AML-193 (cell line): ENCODE measurements around the gene GNPTAB.
"Not testable (repeated sequence)": the region's sequence is repeated elsewhere in the genome, so short reads cannot be mapped to it uniquely, and the experiment has no call there.

Experiments
- DNase-seq, 2 experiments: peaks; one replicate each; lab custom pipeline; 2025; lab: John Stamatoyannopoulos, UW

The GNPTAB gene

DNA sequence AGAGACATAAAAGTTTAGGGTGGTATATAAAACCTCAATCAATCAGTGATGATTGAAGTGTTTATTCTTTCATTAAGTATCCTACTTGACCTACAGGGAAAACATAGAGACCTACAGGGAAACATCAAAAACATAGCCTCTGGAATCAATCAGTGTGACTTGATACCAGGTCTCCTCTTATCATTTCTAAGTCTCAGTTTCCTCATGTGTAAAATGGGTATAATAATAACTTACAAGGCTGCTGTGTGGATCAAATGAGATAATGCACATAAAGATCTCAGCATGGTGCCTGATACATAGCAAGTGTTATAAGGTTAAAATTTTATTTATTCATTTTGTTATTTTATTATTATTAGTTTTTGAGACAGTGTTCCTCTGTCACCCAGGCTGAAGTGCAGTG lies 22.2 kb upstream of the GNPTAB start:
- DNase-seq, result no peak

DNA sequence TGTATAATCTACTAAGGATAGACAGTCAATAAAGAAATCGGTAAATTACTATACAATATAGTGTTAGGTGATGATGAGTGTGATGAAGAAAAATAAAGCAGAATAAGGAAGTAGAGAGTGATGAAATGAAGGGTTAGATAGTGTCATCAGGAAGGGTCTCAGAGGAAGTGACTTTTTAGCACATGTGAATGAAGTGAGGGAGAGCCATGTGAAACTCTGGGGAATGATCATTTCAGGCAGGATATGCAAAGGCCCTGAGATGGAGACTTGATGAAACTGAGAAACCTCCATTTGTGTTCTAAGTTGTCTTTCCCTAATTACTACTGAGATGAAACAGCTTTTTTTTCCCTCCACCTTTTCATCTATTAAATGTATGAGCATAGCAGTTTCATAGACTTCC lies 19.4 kb upstream of the GNPTAB start:
- DNase-seq, result peak; percentile 69 to 74

DNA sequence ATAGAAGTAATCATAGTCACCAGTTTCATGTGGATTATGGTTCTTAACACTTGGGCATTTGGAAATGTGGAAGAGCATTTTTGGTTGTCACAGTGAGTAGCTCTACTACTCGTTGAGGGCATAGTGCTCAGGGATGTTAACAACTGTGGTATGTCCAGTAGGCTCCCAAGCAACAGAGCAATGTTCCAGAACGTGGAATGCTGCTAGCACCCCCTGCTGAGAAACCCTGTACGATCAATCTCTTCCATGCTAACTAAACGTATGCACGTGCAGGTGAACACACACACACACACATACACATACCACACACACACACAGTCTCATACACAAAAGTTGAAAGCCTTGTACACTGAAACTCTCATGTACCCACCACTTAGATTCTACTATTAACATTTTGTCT lies 16.6 kb upstream of the GNPTAB start:
- no peak for DNase-seq

DNA sequence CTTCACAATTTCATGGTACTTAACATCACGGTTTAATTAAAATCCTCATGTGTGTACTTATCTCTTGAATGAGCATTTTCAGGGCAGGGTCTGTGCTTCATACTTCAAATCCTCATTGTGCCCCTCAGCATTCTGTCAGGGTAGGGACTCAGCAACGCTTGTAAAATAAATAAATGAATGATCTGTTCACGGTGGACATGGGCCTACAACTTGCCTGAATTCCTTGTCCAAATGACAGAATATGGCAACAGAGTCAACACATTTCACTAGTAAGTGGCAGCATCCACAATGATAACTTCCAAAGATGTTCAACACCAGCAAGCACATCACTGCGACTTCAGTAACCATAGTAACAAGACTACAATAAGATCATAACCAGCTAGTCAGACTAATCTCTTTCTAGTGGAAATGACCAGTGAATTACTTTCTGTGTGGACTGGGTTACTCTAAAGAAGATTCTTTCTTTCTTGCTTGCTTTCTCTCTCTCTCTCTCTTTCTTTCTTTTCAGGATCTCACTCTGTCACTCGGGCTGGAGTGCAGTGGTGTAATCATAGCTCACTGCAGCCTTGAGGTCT lies 14.5 kb upstream of the GNPTAB start:
- DNase-seq, result no peak

DNA sequence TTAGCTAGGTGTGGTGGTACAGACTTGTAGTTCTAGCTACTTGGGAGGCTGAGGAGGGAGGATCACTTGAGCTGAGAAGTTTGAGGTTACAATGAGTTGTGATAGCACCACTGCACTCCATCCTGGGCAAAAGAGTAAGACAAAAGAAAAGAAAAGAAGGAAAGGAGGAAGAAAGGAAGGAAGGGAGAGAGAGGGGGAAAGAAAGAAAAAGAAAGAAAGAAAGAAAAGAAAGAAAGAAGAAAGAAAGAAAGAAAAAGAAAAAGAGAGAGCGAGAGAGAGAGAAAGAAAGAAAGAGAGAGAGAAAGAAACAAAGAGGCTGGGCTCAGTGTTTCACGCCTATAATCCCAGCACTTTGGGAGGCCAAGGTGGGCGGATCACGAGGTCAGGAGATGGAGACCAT lies 10.3 kb upstream of the GNPTAB start:
- no peak for DNase-seq

DNA sequence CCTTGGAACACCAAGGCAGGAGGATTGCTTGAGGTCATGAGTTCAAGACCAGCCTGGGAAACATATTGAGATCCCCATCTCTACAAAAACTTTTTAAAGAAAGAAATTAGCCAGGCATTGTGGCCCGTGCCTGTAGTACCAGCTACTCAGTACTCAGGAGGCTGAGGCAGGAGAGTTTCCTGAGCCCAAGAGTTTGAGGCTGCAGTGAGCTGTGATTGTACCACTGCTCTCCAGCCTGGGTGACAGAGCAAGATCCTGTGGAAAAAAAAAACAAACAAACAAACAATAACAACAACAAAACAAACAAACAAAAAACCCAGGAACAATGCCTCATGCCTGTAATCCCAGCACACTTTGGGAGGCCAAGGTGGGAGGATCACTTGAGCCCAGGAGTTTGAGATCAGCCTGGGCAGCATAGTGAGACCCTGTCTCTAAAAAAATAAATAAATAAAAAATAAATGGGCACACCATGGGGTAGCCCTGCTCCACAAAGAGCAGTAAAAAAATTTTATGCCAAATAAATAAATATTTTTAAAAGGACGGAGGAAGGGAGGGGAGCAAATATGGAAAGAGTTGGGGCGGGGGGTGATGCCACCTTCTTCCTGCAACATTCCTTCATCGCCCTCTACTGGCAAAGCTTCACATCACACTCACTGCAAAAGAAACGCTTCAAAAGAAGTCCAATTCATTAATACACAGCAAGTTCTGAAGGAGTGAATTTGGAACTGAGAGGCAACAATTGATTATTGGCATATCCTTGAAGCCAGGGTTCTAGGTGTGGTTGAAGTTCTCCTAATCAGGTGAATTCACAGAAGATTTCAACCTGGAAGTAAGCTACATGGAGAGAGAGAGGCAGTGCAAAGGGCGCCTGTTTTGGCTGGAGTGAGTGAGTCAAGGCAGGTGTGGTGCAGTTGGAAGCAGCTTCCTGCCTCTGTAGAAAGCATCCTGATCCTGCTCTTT lies 8.8 kb upstream of the GNPTAB start:
- peak; percentile 34 to 55 for DNase-seq

DNA sequence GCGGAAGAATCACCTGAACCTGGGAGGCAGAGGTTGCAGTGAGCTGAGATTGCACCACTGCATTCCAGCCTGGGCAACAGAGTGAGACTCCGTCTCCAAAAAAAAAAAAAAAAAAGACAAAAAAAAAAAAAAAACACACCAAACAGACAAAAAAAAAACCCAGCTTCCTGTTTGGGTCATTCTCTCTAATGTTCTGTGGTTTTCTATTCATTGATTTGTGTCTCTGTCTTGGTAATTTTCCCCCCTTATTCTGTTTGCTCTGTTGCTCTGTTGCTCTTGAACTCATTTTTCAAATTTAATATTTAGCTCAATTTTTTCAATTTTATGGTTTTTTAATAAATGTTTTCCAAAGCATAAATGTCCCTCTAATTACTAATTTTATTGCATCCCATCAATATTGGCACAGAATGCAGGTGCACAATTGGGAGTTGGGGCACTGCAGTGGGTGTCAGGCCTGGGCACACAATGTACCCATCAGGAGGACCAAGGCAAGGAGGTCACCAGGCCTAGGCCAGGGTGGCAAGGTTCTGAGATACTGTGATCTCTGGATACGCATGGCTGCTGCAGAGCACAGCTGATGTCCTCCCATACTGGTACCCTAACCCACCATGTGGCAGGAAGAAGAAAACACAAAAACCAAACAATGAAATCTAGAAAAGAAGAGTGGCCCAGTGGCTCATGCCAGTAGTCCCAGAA lies 8.0 kb upstream of the GNPTAB start:
- no peak for DNase-seq

DNA sequence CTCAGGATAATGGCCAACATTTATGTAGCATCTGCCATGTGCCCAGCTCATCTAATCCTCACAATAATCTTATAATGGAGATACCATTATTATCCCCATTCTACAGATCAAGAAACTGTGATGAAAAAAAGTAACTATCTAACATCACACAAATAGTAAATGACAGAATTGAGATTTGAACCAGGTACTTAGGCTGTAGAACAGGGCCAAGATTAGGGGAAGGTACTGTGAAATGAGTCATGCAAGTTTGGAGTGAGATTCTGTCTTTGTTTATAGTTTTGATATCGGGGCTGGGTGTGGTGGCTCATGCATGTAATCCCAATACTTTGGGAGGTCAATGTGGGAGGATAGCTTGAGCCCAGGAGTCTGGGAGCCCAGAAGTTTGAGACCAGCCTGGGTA lies 1.3 kb upstream of the GNPTAB start:
- no peak for DNase-seq

DNA sequence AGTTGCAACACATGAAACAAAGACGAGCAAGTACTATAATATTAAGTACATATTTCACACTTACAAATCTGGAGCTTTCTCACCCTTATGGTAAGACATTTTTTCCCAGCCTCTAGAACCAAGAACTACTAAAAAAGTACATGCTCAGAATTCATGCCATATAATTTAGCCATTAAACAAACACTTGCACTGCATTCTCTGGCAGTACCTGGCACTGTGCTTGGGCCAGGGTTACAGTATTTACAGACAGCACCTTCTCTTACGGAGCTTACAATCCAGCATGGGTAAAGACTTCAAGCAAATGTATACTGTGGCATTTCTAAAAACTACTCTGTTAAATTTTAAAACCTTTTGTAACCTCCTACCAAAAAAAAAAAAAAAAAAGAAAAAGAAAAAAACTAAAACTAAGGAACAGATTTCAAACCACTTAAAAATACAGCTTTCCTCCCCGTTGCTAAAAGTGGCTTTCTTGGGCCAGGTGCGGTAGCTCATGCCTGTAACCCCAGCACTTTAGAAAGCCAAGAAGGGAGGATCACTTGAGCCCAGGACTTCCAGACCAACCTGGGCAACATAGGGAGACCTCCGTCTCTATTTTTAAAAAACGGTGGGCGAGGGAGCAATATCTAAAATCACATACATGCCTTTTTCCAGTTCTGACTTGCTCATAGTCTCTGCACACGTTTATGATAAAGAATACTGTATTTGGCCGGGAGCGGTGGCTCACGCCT lies 956 bp downstream of the GNPTAB start:
- DNase-seq, result peak in 1 of 2 experiments; percentile 12

DNA sequence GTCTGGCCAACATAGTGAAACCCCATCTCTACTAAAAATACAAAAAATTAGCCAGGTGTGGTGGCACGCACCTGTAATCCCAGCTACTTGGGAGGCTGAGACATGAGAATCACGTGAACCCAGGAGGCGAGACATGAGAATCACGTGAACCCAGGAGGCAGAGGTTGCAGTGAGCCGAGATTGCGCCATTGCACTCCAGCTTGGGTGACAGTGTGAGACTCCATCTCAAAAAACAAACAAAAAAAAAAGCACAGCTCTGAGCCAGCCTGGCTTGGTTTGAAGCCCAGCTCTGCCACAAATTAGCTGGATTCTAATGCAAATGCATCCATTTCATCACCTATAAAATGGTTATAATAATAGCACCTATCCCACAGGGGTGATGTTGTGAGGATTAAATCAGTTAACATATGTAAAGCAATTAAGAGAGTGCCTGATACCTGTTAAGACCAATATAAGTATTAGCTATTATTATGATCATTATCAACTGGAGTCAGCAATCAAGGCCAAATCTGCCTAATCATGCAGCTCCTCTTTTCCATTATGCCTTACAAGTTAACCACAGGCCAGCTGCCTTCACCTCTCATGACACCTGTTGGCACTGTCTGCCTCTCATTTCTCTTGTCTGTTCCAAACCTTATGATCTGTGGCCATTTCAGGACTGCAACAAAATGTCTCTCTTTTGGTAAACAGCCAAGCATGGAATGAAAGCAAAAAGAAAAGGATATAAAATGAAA lies 2.1 kb downstream of the GNPTAB start:
- no peak for DNase-seq

DNA sequence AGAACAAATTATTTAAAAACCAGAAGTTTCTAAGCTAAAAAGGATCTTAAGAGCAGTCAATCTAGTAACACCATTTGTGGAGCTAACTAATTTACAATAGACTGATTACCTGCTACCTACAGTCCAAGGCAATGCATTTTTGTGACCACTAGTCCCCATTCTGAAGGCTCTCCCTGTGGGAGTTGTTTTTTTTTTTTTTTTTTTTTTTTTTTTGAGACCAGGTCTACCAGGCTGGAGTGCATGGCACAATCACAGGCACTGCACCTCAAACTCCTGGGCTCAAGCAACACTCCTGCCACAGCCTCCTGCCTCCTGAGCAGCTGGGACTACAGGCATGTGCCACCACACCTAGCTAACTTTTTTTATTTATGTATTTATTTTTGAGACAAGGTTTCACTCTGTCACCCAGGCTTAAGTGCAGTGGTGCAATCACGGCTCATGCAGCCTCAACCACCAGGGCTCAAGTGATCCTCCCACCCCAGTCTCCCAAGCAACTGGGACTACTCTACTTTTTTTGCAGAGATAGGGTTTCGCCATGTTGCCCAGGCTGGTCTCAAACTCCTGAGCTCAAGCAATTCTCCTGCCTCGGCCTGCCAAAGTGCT lies 3.9 kb downstream of the GNPTAB start:
- DNase-seq, result peak; percentile 16 to 27

DNA sequence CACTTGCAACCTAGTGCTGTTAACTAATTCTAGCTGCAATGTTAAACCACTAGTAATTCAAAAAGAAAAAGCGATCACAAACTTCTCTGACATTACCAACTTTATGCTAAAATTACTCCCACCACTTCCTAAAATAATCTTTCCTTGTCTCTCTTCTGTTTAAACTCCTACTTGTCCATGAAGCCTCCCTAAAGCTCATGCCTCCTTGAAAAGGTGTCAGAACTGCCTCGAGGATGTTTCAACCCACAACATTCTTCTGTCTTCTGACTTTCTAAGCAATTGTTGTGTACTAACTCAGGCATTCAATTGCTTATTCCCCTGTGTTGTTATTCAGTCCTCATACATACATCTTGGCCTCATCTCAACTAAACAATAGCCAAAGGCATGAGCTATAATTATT lies 5.9 kb downstream of the GNPTAB start:
- no peak for DNase-seq

DNA sequence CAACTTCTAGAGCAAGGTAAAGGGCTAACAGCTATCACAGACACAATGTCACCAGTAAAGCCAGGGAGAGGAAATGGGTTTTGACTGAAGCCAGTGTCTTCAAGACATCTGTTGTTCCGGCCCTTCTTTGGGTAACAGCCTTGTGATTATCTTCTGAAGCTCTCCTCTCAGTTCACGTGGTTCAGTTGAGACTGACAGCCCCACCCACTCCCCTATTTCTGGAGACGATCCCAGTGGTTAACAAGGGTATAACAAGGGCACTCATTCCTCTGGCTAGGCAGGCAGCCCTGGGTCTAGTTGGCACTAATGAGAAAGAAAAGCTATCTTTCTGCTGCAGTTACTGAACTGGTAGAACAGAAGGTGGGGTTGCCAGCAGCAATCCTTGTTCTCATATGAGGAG lies 6.9 kb downstream of the GNPTAB start:
- peak in 1 of 2 experiments; percentile 9 for DNase-seq

DNA sequence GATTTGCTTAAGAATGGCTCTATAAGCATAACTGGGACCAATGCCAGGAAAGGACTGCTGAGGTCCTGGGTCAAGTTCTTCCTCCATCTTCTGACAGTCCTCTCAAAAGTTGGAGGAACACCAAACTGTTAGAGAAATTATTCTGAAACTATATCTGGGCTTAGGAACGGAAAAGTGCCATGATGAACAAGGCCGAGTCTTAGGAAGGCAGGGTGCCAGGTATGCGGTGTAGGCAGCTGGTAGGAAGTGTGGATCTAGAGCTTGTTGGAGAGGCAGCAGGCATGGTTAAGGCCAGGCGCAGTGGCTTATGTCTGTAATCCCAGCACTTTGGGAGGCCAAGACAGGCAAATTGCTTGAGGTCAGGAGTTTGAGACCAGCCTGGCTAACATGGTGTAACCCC lies 7.7 kb downstream of the GNPTAB start:
- no peak for DNase-seq

DNA sequence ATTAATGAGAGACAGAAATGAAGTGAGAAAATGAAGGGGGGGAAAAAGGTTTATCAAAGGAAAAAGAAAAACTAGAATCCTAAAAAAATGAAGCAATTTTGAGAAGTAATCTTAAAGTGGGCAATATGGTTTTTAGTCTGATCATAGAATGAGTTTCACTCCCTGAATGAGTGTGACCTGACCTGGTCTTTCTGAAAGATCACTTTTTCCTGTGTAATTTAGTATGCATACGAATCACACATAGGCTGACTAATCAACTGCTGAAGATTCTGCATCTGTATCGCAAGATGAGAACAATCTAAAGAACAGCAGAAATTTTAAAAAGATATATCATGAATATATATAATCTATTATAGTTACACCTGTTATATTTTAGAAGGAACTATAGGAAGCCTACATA lies 11.3 kb downstream of the GNPTAB start:
- no peak for DNase-seq

DNA sequence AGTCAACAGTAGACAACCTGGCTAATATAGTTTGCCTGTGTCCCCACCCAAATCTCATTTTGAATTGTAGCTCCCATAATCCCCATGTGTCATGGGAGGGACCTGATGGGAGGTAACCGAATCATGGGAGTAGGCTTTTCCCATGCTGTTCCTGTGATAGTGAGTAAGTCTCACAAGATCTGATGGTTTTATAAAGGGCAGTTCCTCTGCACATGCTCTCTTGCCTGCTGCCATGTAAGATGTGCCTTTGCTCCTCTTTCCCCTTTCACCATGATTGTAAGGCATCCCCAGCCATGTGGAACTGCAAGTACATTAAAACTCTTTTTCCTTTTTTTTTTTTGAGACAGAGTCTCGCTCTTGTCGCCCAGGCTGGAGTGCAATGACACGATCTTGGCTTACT lies 12.1 kb downstream of the GNPTAB start:
- not testable (repeated sequence) for DNase-seq

DNA sequence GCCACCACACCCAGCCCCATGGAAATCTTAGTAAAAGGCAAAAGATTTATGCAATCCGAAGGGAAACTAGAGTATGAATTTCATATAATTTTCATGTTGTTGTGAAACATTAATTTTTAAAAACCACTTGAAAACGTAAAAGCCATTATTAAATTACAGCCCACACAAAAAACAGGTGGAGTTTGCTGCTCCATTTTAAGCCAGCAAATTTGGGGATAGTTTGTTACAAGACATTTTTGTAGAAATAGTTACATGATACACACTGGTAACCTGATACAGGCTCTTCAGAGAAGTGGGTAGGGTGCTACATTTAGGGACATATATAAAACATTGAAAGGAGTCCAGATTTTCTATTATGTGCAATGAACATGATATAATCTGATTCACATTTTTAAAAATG lies 17.6 kb downstream of the GNPTAB start:
- DNase-seq, result no peak

DNA sequence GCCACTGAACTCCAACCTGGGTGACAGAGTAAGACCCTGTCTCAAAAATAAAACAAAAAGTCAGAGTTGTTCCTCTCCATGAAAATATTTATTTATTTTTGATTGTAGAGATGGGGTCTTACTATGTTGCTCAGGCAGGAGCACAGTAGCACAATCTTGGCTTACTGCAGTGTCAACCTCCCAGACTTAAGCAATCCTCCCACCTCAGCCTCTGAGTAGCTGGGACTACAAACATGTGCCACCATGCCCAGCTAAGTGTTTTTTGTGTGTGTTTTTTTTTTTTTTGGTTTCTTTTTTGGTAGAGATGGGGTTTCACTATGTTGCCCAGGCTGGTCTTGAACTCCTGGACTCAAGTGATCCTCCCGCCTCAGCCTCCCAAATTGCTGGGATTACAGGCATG lies 18.0 kb downstream of the GNPTAB start:
- not testable (repeated sequence) for DNase-seq

DNA sequence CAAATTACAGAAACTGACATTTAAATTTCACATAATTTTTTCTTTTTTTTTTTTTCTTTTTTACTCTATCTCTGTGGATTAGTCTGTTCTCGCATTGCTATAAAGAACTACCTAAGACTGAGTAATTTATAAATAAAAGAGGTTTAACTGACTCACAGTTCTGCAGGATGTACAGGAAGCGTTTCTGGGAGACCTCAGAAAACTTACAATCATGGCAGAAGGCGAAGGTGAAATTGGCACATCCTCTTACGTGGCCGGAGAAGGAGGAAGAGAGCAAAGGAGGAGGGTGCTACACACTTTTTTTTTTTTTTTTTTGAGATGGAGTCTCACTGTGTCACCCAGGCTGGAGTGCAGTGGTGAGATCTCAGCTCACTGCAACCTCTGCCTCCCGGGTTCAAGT lies 19.4 kb downstream of the GNPTAB start:
- not testable (repeated sequence) for DNase-seq

DNA sequence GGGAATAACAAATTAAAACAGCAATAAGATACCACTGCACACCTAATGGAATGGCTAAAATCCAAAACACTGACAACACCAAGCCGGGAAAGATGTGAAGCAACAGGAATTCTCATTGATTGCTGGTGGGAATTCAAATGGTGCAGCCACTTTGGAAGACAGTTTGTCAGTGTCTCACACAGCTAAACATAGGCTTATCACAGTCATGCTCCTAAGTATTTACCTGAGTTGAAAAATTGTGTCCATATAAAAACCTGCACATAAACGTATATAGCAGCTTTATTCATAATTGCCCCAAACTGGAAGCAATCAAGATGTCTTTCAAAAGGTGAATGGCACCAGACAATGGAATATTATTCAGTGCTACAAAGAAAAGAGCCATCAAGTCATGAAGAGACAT lies 21.6 kb downstream of the GNPTAB start:
- no peak for DNase-seq

DNA sequence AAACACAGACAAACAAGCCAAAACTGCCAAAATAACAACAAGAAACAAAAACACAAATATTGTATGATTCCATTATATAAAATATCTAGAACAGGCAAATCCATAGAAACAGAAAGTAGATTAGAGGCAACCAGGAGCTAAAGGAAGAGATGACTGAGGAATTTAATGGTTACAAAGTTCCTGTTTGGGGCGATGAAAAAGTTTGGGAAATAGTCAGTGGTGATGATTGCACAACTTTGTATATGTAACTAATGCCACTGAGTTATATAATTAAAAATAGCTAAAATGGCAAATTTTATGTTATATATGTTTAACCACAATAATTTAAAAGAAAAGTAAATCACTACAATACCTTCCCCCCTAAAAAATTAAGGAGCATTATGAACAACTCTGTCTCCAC lies 24.5 kb downstream of the GNPTAB start:
- DNase-seq, result peak in 1 of 2 experiments; percentile 16
